ENCODE measurements around the gene CEBPZ. TPM values are rescaled to one million over a fixed set of nuclear protein-coding genes. Genes with fewer than 3 reads are reported as not detected.

CEBPZ gene
- total RNA-seq, 4 donors from 2014 or later, result 13.9 to 47.5 (median 33.7) TPM

- no peak overlapping the region for H3K27ac ChIP-seq
- no peak overlapping the region for H3K4me3 ChIP-seq
- H3K36me3 ChIP-seq, result no peaks in the 10 kb centered on the region
- intact Hi-C loops (cut with DNase I), result no loop called here
- H3K27me3 ChIP-seq, result no peaks in the 10 kb centered on the region
- TF ChIP-seq CTCF (IDR thresholded peaks at IDR 0.05) (no peak), POLR2A (IDR thresholded peaks at IDR 0.05) (no peak)
- DNase-seq, result no peak
- H3K9me3 ChIP-seq, result no peaks in the 10 kb centered on the region
- no peaks in the 10 kb centered on the region for H3K4me1 ChIP-seq
- 84 to 93% methylated on average over 1 of the region's 1 CpG for WGBS, 2 donors
These were observed 57.7 kb downstream of the CEBPZ start for GRCh38 chr2:37173741-37174140.

- intact Hi-C loops (cut with DNase I), result no loop called here
- Histone ChIP-seq H3K9me3 (no peaks in the 10 kb centered on the region), H3K4me1 (peaks cover 0 to 9% (median 0%) of the 10 kb centered on the region in 3 donors), H3K36me3 (no peaks in the 10 kb centered on the region), H3K27me3 (no peaks in the 10 kb centered on the region), H3K27ac (no peak overlapping the region), H3K4me3 (no peak overlapping the region)
- TF ChIP-seq POLR2A (IDR thresholded peaks at IDR 0.05), result no peak
- no peak for TF ChIP-seq CTCF (IDR thresholded peaks at IDR 0.05)
- DNase-seq, result no peak
These were observed 59.8 kb downstream of the CEBPZ start for GRCh38 chr2:37171624-37171950.

DNA sequence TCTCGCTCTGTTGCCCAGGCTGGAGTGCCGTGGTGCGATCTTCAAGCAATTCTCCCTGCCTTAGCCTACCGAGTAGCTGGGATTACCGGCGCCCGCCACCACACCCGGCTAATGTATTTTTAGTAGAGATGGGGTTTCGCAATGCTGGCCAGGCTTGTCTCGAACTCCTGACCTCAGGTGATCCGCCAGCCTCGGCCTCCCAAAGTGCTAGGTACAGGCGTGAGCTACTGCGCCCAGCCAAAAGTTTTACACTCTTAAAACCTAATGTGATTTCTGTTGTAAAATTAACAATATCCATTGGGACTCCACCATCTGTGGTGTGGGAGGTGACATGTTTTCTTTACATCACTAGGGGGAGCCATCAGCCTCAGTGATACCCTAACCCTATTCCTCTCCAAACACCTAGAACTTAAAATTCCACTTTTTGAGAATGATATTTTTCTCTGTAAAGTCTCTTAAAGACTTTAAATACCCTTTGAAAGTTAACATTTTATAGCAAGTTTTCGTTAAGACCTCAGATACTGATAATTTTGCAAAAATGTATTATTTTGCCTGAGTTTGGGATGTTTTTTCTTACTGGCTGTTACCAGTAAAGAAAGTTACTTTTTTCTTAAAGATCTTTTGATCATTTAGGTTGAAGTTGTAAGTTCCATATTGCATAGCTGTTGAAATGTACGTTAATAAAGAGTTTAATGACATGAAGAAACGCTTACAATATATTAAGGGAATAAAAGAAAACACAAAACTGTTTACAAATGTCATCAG, 63.0 kb downstream of the CEBPZ start:
- intact Hi-C loops (cut with DNase I), result no loop called here

GRCh38 chr2:37167636-37168180, 63.7 kb downstream of the CEBPZ start:
- TF ChIP-seq CTCF (IDR thresholded peaks at IDR 0.05), result no peak
- no peak for TF ChIP-seq POLR2A (IDR thresholded peaks at IDR 0.05)
- peaks cover 0 to 9% (median 0%) of the 10 kb centered on the region in 3 donors for H3K4me1 ChIP-seq
- WGBS, 2 donors, result 71 to 75% methylated on average over 3 of the region's 3 CpGs
- peak overlapping the region in 1 of 4 donors; percentile 8 for H3K4me3 ChIP-seq
- H3K27me3 ChIP-seq, result no peaks in the 10 kb centered on the region
- intact Hi-C loops (cut with DNase I), result no loop called here
- no peaks in the 10 kb centered on the region for H3K36me3 ChIP-seq
- peak overlapping the region in 3 of 4 donors; percentile 25 to 60 (median 35) for H3K27ac ChIP-seq
- DNase-seq, result no peak
- H3K9me3 ChIP-seq, result peaks cover 0 to 16% (median 11%) of the 10 kb centered on the region in 3 donors

More for the DNA sequence above, 63.0 kb downstream of the CEBPZ start:
- H3K9me3 ChIP-seq, result peaks cover 0 to 15% (median 11%) of the 10 kb centered on the region in 3 donors
- no peak for DNase-seq
- whole genome bisulfite sequencing, 2 donors, result 29 to 38% methylated on average over 17 of the region's 17 CpGs
- H3K27me3 ChIP-seq, result no peaks in the 10 kb centered on the region
- peaks cover 0 to 9% (median 0%) of the 10 kb centered on the region in 3 donors for H3K4me1 ChIP-seq
- peak; percentile 37 to 66 (median 62) for TF ChIP-seq CTCF (IDR thresholded peaks at IDR 0.05)
- TF ChIP-seq POLR2A (IDR thresholded peaks at IDR 0.05), result no peak
- no peaks in the 10 kb centered on the region for H3K36me3 ChIP-seq
- H3K4me3 ChIP-seq, result peak overlapping the region in 1 of 4 donors; percentile 8
- H3K27ac ChIP-seq, result peak overlapping the region in 3 of 4 donors; percentile 25 to 60 (median 35)

- H3K9me3 ChIP-seq, result peaks cover 0 to 16% (median 11%) of the 10 kb centered on the region in 3 donors
- no peak overlapping the region for H3K4me3 ChIP-seq
- WGBS, 2 donors, result 88 to 100% methylated on average over 1 of the region's 1 CpG
- H3K27ac ChIP-seq, result no peak overlapping the region
- TF ChIP-seq CTCF (IDR thresholded peaks at IDR 0.05) (no peak), POLR2A (IDR thresholded peaks at IDR 0.05) (no peak)
- no peaks in the 10 kb centered on the region for H3K36me3 ChIP-seq
- no peaks in the 10 kb centered on the region for H3K27me3 ChIP-seq
- no peak for DNase-seq
- intact Hi-C loops (cut with DNase I), result no loop called here
- H3K4me1 ChIP-seq, result peaks cover 0 to 15% (median 0%) of the 10 kb centered on the region in 3 donors
These were observed 66.6 kb downstream of the CEBPZ start for GRCh38 chr2:37164757-37165156.

Data from esophagus squamous epithelium (tissue), 5 donors.